ENCODE data around the gene ZBTB18. TPM values are rescaled to one million over a fixed set of nuclear protein-coding genes. Genes with fewer than 3 reads are reported as not detected.
"Not testable (repeated sequence)": the region's sequence is repeated elsewhere in the genome, so short reads cannot be mapped to it uniquely, and the experiment has no call there.

Gene ZBTB18
- total RNA-seq, 1 experiment from 2014 or later, result 16.8 TPM

DNA sequence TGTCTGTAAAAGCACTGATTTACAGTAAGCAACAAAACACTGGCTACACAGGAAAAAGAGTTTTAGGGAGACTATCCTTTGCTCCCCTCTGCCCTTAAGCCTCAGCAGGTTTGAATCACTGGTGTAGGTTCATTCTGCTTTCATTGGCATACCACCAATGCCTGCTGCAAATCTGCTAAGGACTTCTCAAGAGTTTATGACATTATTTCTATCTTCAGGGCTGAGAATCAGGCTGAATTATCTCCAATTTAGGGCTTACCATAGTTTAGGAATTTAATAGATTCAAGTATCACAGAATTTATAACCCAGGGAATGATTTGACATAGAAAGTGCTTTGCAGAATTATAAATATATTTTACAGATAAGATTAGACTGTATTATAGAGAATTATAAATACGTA lies 6.7 kb upstream of the ZBTB18 start:
- ChIA-PET CTCF (no interaction called here), POLR2A (ENCODE audit: unreplicated experiment) (no interaction called here)
- Histone ChIP-seq H3K4me1 (ENCODE audit: insufficient read depth, low read length) (peaks cover 8% of the 10 kb centered on the region), H3K4me3 (ENCODE audit: low read length) (no peak overlapping the region), H3K9me2 (replicated peaks; ENCODE audit: low read length) (no peaks in the 10 kb centered on the region), H3K27me3 (ENCODE audit: low read length) (0 out of 2 replicates have a peak, but pooled peaks cover 6% of the 10 kb centered on the region), H3F3A (ENCODE audit: low read length, unreplicated experiment) (no peaks in the 10 kb centered on the region), H3K9me3 (ENCODE audit: low read length) (no peaks in the 10 kb centered on the region), H3K27ac (ENCODE audit: low read length) (no peak overlapping the region), H3K36me3 (ENCODE audit: low read depth, low read length) (no peaks in the 10 kb centered on the region), H2AFZ (ENCODE audit: low read length) (no peak overlapping the region), H3K79me2 (ENCODE audit: low read length) (peaks cover under 1% of the 10 kb centered on the region), H3K9ac (ENCODE audit: low read length) (no peak overlapping the region), H4K20me1 (ENCODE audit: low read length) (no peaks in the 10 kb centered on the region), H3K4me2 (ENCODE audit: low read length) (no peak overlapping the region)
- no TSS peak for BruUV-seq (replicated peaks)
- DNase-seq, result no peak
- no peak for ATAC-seq
- intact Hi-C loops (cut with micrococcal nuclease), result loop anchor here (10.0 kb wide), 1 partner anchor 60 kb away; no protein-coding TSS in a partner anchor
- TF ChIP-seq EZH2 (IDR thresholded peaks at IDR 0.05; ENCODE audit: low read length, unreplicated experiment) (no peak), EZH2phosphoT487 (IDR thresholded peaks at IDR 0.05; ENCODE audit: borderline replicate concordance, low read length) (no peak)
- TF ChIP-seq, protein P1, sequence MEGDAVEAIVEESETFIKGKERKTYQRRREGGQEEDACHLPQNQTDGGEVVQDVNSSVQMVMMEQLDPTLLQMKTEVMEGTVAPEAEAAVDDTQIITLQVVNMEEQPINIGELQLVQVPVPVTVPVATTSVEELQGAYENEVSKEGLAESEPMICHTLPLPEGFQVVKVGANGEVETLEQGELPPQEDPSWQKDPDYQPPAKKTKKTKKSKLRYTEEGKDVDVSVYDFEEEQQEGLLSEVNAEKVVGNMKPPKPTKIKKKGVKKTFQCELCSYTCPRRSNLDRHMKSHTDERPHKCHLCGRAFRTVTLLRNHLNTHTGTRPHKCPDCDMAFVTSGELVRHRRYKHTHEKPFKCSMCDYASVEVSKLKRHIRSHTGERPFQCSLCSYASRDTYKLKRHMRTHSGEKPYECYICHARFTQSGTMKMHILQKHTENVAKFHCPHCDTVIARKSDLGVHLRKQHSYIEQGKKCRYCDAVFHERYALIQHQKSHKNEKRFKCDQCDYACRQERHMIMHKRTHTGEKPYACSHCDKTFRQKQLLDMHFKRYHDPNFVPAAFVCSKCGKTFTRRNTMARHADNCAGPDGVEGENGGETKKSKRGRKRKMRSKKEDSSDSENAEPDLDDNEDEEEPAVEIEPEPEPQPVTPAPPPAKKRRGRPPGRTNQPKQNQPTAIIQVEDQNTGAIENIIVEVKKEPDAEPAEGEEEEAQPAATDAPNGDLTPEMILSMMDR (conservative IDR thresholded peaks at IDR 0.05; ENCODE audit: low read depth, low read length), result no peak

DNA sequence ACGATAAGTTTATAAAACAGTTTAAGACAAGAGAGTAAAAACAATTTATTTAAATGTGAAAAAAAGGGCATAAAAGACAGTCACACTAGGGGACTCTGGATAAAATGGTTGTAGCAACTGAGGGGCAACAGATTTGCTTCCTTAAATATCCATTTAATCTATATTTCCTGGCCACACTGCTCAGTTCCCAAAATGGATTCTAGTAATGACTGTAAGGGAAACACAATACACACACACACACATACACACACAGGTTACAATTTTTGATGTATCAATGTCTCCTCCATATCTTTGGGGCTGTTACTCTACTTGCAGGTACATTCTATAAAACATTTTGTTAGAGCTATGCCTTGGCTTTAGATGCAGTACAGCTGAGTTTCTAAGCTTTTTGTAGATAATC lies 4.8 kb upstream of the ZBTB18 start:
- H3K4me3 ChIP-seq (ENCODE audit: low read length); BruUV-seq (replicated peaks); DNase-seq; H3K27ac ChIP-seq (ENCODE audit: low read length); H3K9me2 ChIP-seq (replicated peaks; ENCODE audit: low read length); H3K9ac ChIP-seq (ENCODE audit: low read length); H2AFZ ChIP-seq (ENCODE audit: low read length); ATAC-seq; H3K27me3 ChIP-seq (ENCODE audit: low read length); CTCF ChIA-PET; H3F3A ChIP-seq (ENCODE audit: low read length, unreplicated experiment); H3K4me2 ChIP-seq (ENCODE audit: low read length); POLR2A ChIA-PET (ENCODE audit: unreplicated experiment); H4K20me1 ChIP-seq (ENCODE audit: low read length); H3K36me3 ChIP-seq (ENCODE audit: low read depth, low read length); H3K9me3 ChIP-seq (ENCODE audit: low read length): not testable (repeated sequence)
- Histone ChIP-seq H3K4me1 (ENCODE audit: insufficient read depth, low read length) (peaks cover 19% of the 10 kb centered on the region), H3K79me2 (ENCODE audit: low read length) (peaks cover 19% of the 10 kb centered on the region)
- intact Hi-C loops (cut with micrococcal nuclease), result loop anchor here (2.0 to 10.0 kb wide), 5 partner anchors 59 to 406 kb away; partner anchors contain the start of gene ADSS2

DNA sequence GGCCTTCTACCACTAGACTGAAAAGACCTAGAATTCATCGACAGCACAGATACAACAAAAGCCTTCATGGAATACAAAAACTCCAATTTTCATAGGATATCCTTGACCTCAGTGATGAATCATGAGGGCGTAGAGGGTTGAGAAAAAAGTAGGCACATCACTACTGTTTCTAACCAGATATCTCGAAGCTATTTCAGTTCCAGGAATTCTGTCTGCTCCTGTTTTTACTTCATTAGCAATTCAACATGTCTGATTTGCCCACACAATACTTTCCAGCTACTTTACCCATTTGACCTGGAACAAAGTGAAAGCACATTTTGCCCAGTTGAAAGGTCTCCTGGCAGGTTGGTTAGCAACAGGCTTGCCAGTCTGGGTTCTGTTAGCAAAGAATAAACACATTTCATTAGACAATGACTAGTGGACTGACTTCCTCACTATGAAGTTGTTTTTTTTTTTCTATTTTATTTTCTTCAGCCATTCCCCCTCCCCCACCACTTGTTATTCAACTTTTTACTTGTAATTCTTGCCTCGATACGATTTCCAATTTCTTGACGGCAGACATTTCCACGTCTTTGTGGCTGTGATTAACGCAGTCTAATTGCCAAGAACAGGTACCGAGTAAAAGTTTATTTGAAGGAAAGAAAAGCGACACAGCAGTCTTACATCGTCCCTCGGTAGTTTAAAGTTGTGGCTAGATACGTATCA lies 4.0 kb upstream of the ZBTB18 start:
- CTCF ChIA-PET, result interaction anchor here (0.7 kb wide), 1 partner anchor 341 kb away, joined by 3 read pairs; no protein-coding TSS in a partner anchor
- Histone ChIP-seq H3K4me3 (ENCODE audit: low read length) (peak overlapping the region; percentile 98), H3K9me3 (ENCODE audit: low read length) (no peaks in the 10 kb centered on the region), H3K4me2 (ENCODE audit: low read length) (peak overlapping the region; percentile 99), H2AFZ (ENCODE audit: low read length) (peak overlapping the region; percentile 96), H3K27ac (ENCODE audit: low read length) (peak overlapping the region; percentile 62; the same call in 1 of the 2 replicates), H4K20me1 (ENCODE audit: low read length) (no peaks in the 10 kb centered on the region), H3K9me2 (replicated peaks; ENCODE audit: low read length) (no peaks in the 10 kb centered on the region), H3K4me1 (ENCODE audit: insufficient read depth, low read length) (peaks cover 24% of the 10 kb centered on the region), H3K27me3 (ENCODE audit: low read length) (0 out of 2 replicates have a peak, but pooled peaks cover 6% of the 10 kb centered on the region), H3F3A (ENCODE audit: low read length, unreplicated experiment) (no peaks in the 10 kb centered on the region), H3K36me3 (ENCODE audit: low read depth, low read length) (no peaks in the 10 kb centered on the region), H3K9ac (ENCODE audit: low read length) (peak overlapping the region; percentile 82), H3K79me2 (ENCODE audit: low read length) (peaks cover 27% of the 10 kb centered on the region)
- DNase-seq (peak; percentile 18), ATAC-seq (no peak)
- POLR2A ChIA-PET (ENCODE audit: unreplicated experiment), result no interaction called here
- intact Hi-C loops (cut with micrococcal nuclease), result loop anchor here (2.0 to 10.0 kb wide), 5 partner anchors 58 to 405 kb away; partner anchors contain the start of gene ADSS2
- TF ChIP-seq EZH2phosphoT487 (IDR thresholded peaks at IDR 0.05; ENCODE audit: borderline replicate concordance, low read length) (no peak), EZH2 (IDR thresholded peaks at IDR 0.05; ENCODE audit: low read length, unreplicated experiment) (no peak)
- TF ChIP-seq, protein P1 (conservative IDR thresholded peaks at IDR 0.05; ENCODE audit: low read depth, low read length), result no peak
- no TSS peak for BruUV-seq (replicated peaks)
